ENCODE data around the gene VPS33A.

- no peak for TF ChIP-seq CTCF (IDR thresholded peaks at IDR 0.05; ENCODE audit: insufficient read depth, low read depth, low read length)
- no peak for TF ChIP-seq EZH2 (IDR thresholded peaks at IDR 0.05; ENCODE audit: insufficient read depth, low read length)
These were observed 39.7 kb downstream of the VPS33A start for GRCh38 chr12:122226366-122227125.

All from astrocyte (in vitro differentiated cells and primary cell).